ENCODE results near the gene ARPC5L. TPM values are rescaled to one million over a fixed set of nuclear protein-coding genes. Genes with fewer than 3 reads are reported as not detected.

ARPC5L gene
- total RNA-seq, result 10.6 TPM

GRCh38 chr9:124861342-124862229, at the start of gene ARPC5L, which contains the start of gene RPL35:
ARPC5L (plus strand) TSS chr9:124862130; CDS start chr9:124869291, 7,161 bp downstream.
RPL35 (minus strand) TSS chr9:124861957; CDS start chr9:124861912, 45 bp downstream.

GRCh38 chr9:124852829-124853531, 8.9 kb upstream of the ARPC5L start, which contains the start of gene WDR38:
WDR38 (plus strand) TSS chr9:124853460; CDS start chr9:124853532, 72 bp downstream.

Small RNAs within 50 kb of the gene (small RNA-seq; reads per million reads assigned to genes)
- 0.12 reads per million for gene RNU4-82P (ENCODE audit: low replicate concordance)

Other genes with a start within 250 kb of the ARPC5L start
- 3.4 TPM for gene NR6A1, start 90.8 kb upstream of the ARPC5L start, total RNA-seq
- gene OLFML2A, start 85.0 kb upstream of the ARPC5L start, total RNA-seq, result 1.6 TPM
- not detected for gene WDR38, start 8.7 kb upstream of the ARPC5L start, total RNA-seq
- 552 TPM for gene RPL35, start 173 bp upstream of the ARPC5L start, total RNA-seq
- 27.5 TPM for gene GOLGA1, start 79.0 kb downstream of the ARPC5L start, total RNA-seq

All from parietal lobe (tissue), 2 donors.